HG03139 (cell line): ENCODE data around the gene GSE1.

Experiments used
- ATAC-seq: cut with Tn5 transposase; IDR thresholded peaks from one replicate; pipeline ENCODE4 v1.9.1; 2021; ENCODE audit not compliant: unreplicated experiment

GSE1 gene

GRCh38 chr16:85717393-85718152, 104.5 kb downstream of the GSE1 start:
- no peak for ATAC-seq

- ATAC-seq: no peak
Observed at GRCh38 chr16:85718153-85718477, 105.0 kb downstream of the GSE1 start.

DNA sequence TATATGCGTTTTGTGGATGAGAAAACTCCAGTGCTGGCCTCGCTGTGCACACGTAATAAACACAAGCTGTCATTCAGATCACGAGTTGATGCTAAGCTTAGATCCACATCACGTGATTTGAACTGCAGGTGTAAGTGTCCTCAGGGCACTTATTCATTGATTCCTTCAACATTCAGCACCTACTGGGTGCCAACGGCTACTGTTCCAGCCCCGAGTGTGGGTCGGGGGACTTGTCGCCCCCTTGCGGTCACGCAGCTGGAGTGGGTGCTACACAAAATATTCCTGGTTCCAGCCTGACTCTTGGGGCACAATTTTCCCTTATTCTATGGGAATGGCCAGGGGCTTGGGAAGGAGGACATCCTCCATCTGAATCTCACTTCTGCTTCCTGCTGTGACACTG, 105.6 kb downstream of the GSE1 start:
- ATAC-seq: no peak

GRCh38 chr16:85719605-85720301, 106.6 kb downstream of the GSE1 start:
- ATAC-seq: no peak

DNA sequence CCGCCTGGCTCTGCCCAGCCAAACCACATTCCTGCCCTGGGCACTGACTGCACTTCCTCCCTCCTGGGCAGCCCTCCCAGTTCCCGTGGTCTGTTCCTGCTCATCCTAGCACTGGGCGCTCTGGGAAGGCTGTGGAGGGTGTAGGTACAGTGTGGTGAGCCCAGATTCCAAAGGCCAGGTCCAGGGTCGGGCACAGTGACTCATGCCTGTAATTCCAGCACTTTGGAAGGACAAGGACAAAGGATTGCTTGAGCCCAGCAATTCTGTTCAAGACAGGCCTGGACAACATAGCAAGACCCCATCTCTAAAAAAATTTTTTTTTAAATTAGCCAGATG, 107.1 kb downstream of the GSE1 start:
- ATAC-seq: no peak

GRCh38 chr16:85722128-85722893, 109.2 kb downstream of the GSE1 start:
- ATAC-seq: no peak

GRCh38 chr16:85724126-85724879, 111.2 kb downstream of the GSE1 start:
- ATAC-seq: no peak

GRCh38 chr16:85724936-85725335, 111.8 kb downstream of the GSE1 start:
- ATAC-seq: no peak
